A549 (cell line): ENCODE data around the gene SLC6A3. TPM values are rescaled to one million over a fixed set of nuclear protein-coding genes. Genes with fewer than 3 reads are reported as not detected.

Experiments used
- ATAC-seq, 2 experiments: fragments of 200-7000 bp in 1 of 2; fragments of >200 bp in 1 of 2; cut with Nextera tagmentation in 1 of 2; cut with Tn5 transposase in 1 of 2; 3 replicates each; pipeline versions ENCODE4 v1.8.0 to v1.9.1; 2018 to 2020; ENCODE audit warnings: mild to moderate bottlenecking in 1 of 2, moderate library complexity in 1 of 2
- CTCF ChIA-PET: fragments of 300-600 bp; sonication (Branson Sonifier 250); formaldehyde crosslinking; extraction: SDS; loops from one replicate; lab custom pipeline; 2021; ENCODE audit warnings: antibody characterized with exemption, inconsistent platforms; lab: Yijun Ruan, JAX
- POLR2A ChIA-PET: fragments of 350-600 bp; formaldehyde crosslinking; extraction: SDS; loops from one replicate; lab custom pipeline; 2021; ENCODE audit warnings: antibody characterized with exemption, inconsistent platforms; lab: Yijun Ruan, JAX
- DNase-seq, 2 experiments: peaks; one replicate each; pipeline versions ENCODE4 v3.0.0 to v3.0.0-alpha.2; 2011 to 2016; ENCODE audit warnings: low read depth in 1 of 2, low spot score in 1 of 2
- FAIRE-seq: peaks from 2 replicates; lab custom pipeline; 2011; peaks lifted over from hg19 to GRCh38; lab: Jason Lieb, UNC
- H3K27ac ChIP-seq, 2 experiments: fragments of >200 bp; sonication (Bioruptor Twin); formaldehyde crosslinking; 3 replicates each; pipeline ENCODE4 v1.5.1; 2016 to 2017
- H3K4me1 ChIP-seq: fragments of >200 bp; sonication (Bioruptor Twin); formaldehyde crosslinking; 3 replicates; pipeline ENCODE4 v1.6.1; 2016
- H3K4me2 ChIP-seq: fragments of >200 bp; sonication (Bioruptor Twin); formaldehyde crosslinking; 3 replicates; pipeline ENCODE4 v1.6.1; 2016
- H3K4me3 ChIP-seq: fragments of >200 bp; sonication (Bioruptor Twin); formaldehyde crosslinking; 3 replicates; pipeline ENCODE4 v1.5.1; 2016
- H3K9me3 ChIP-seq: fragments of >200 bp; sonication (Bioruptor Twin); formaldehyde crosslinking; 3 replicates; pipeline ENCODE4 v1.6.1; 2016
- ATOH8 ChIP-seq: fragments of 250-450 bp; sonication (Bioruptor Pico); IDR thresholded peaks from 2 replicates; pipeline ENCODE4 v1.5.0; 2020; ENCODE audit warnings: low read depth, mild to moderate bottlenecking, moderate library complexity
- CHD4 ChIP-seq: fragments of 200-600 bp; sonication (generic); IDR thresholded peaks from 2 replicates; pipeline ENCODE4 v1.6.1; 2016; ENCODE audit warnings: antibody characterized with exemption, mild to moderate bottlenecking, borderline replicate concordance
- CTCF ChIP-seq: fragments of >200 bp; sonication (Bioruptor Twin); formaldehyde crosslinking; IDR thresholded peaks from 3 replicates; pipeline ENCODE4 v1.5.1; 2016
- ELK1 ChIP-seq: fragments of 150-350 bp; IDR thresholded peaks from 2 replicates; pipeline ENCODE4 v1.6.1; 2014; ENCODE audit warnings: low read depth, mild to moderate bottlenecking, low read length
- FOSB ChIP-seq: fragments of 250-450 bp; sonication (Bioruptor Pico); IDR thresholded peaks from 2 replicates; pipeline ENCODE4 v1.5.0; 2020; ENCODE audit warnings: mild to moderate bottlenecking, moderate library complexity
- HES2 ChIP-seq: fragments of >200 bp; sonication (Bioruptor Twin); formaldehyde crosslinking; IDR thresholded peaks from 2 replicates; pipeline ENCODE4 v1.6.1; 2016
- HOXB13 ChIP-seq: fragments of 250-450 bp; sonication (Bioruptor Pico); IDR thresholded peaks from 2 replicates; pipeline ENCODE4 v1.5.0; 2020; ENCODE audit warnings: low read depth, mild to moderate bottlenecking, moderate library complexity
- HOXB5 ChIP-seq: fragments of 250-450 bp; sonication (Bioruptor Pico); IDR thresholded peaks from 2 replicates; pipeline ENCODE4 v1.5.0; 2020; ENCODE audit warnings: mild to moderate bottlenecking, moderate library complexity
- JUN ChIP-seq, 2 experiments: fragments of >200 bp; sonication (Bioruptor Twin); formaldehyde crosslinking; IDR thresholded peaks; 2 replicates in 1 of 2; 3 replicates in 1 of 2; pipeline ENCODE4 v1.6.1; 2016 to 2017
- MAX ChIP-seq: IDR thresholded peaks from 2 replicates; pipeline ENCODE4 v1.6.1; 2012
- MAZ ChIP-seq: fragments of 150-350 bp; IDR thresholded peaks from 2 replicates; pipeline ENCODE4 v1.6.1; 2014; ENCODE audit warnings: antibody characterized with exemption, low read depth, low read length, borderline replicate concordance
- MYC ChIP-seq: IDR thresholded peaks from 2 replicates; pipeline ENCODE4 v1.6.1; 2012; ENCODE audit warnings: mild to moderate bottlenecking, inconsistent platforms, low read length, improper control_type of control experiment, borderline replicate concordance
- NR3C1 ChIP-seq: fragments of >200 bp; sonication (Bioruptor Twin); formaldehyde crosslinking; IDR thresholded peaks from 3 replicates; pipeline ENCODE4 v1.6.1; 2017
- POLR2A ChIP-seq: IDR thresholded peaks from 2 replicates; pipeline ENCODE4 v1.6.1; 2012; ENCODE audit warnings: mild to moderate bottlenecking, low read length
- POLR2AphosphoS2 ChIP-seq: conservative IDR thresholded peaks from 2 replicates; pipeline ENCODE4 v1.6.1; 2012; ENCODE audit warnings: low read length, improper control_type of control experiment, inconsistent platforms
- RCOR1 ChIP-seq: fragments of 150-350 bp; IDR thresholded peaks from 2 replicates; pipeline ENCODE4 v1.6.1; 2014; ENCODE audit warnings: antibody characterized with exemption, low read length, low read depth
- RNF2 ChIP-seq: fragments of 200-600 bp; sonication (generic); IDR thresholded peaks from 2 replicates; pipeline ENCODE4 v1.6.1; 2016; ENCODE audit warnings: low read depth, mild to moderate bottlenecking, antibody characterized with exemption, moderate library complexity, borderline replicate concordance
- SMC3 ChIP-seq: fragments of >200 bp; sonication (Bioruptor Twin); formaldehyde crosslinking; IDR thresholded peaks from 3 replicates; pipeline ENCODE4 v1.6.1; 2018; ENCODE audit warnings: inconsistent platforms
- SREBF2 ChIP-seq: fragments of 450-650 bp; IDR thresholded peaks from 2 replicates; pipeline ENCODE4 v1.6.1; 2014; ENCODE audit warnings: mild to moderate bottlenecking, moderate library complexity
- TFCP2L1 ChIP-seq: fragments of 250-450 bp; sonication (Bioruptor Pico); IDR thresholded peaks from 2 replicates; pipeline ENCODE4 v1.5.0; 2021; ENCODE audit warnings: mild to moderate bottlenecking
- ZC3H11A ChIP-seq: fragments of 450-650 bp; IDR thresholded peaks from 2 replicates; pipeline ENCODE4 v1.6.1; 2014; ENCODE audit warnings: antibody characterized with exemption, mild to moderate bottlenecking
- WGBS: methylation state at CpG from one replicate; pipeline ENCODE4 v1.1.6; 2017; ENCODE audit errors: missing lambda C conversion rate; 5-methylcytosine and 5-hydroxymethylcytosine counted together
- polyA plus RNA-seq, 4 experiments: library from polyadenylated mRNA; depleted of rRNA in 3 of 4; stranded (reverse); fragments of >200 nt; fragmentation: RNase III in 1 of 4; extraction: RNeasy Plus Mini Kit Qiagen cat#74134 plus additional on column Dnase treatment in 1 of 4; gene quantifications; 2 replicates in 3 of 4; 3 replicates in 1 of 4; pipeline ENCODE4 v1.2.3, GENCODE V29; 2011 to 2017

SLC6A3 gene
- polyA plus RNA-seq, 2 of the 4 experiments (the other 2 are of a cell fraction), result 0.05 to 0.06 TPM

GRCh38 chr5:1444361-1445189 is 665 bp downstream of the SLC6A3 start:
- POLR2A ChIA-PET, result no interaction called here
- no peak for TF ChIP-seq MYC
- no peak for TF ChIP-seq RNF2
- no peak for TF ChIP-seq MAX
- TF ChIP-seq MAZ, result no peak
- TF ChIP-seq SMC3, result no peak
- no peak for TF ChIP-seq POLR2AphosphoS2
- no peak for TF ChIP-seq TFCP2L1 (CRISPR knock-in tag)
- TF ChIP-seq POLR2A, result no peak
- TF ChIP-seq HOXB13, result no peak
- TF ChIP-seq RCOR1, result no peak
- TF ChIP-seq ELK1, result no peak
- no peak for TF ChIP-seq NR3C1
- TF ChIP-seq ZC3H11A, result no peak
- TF ChIP-seq, all 56 proteins: peak for 0
- H3K27ac ChIP-seq, result no peak overlapping the region
- peak overlapping the region; percentile 22; the same call in 2 of the 3 replicates for H3K4me3 ChIP-seq
- peak overlapping the region; percentile 53 for H3K4me2 ChIP-seq
- 47% methylated on average over 32 of the region's 68 CpGs for WGBS
- CTCF ChIA-PET, result no interaction called here
- H3K4me1 ChIP-seq, result peaks cover 9% of the 10 kb centered on the region; the same call in 1 of the 3 replicates
- FAIRE-seq (no peak), ATAC-seq (peak in 1 of 2 experiments; percentile 27; a peak in 3 of 6 replicates), DNase-seq (no peak)
- no peaks in the 10 kb centered on the region for H3K9me3 ChIP-seq

GRCh38 chr5:1443991-1444360 is 1.3 kb downstream of the SLC6A3 start:
- no peak for ATAC-seq
- POLR2A ChIA-PET, result no interaction called here
- peaks cover 9% of the 10 kb centered on the region; the same call in 1 of the 3 replicates for H3K4me1 ChIP-seq
- TF ChIP-seq HES2, result no peak
- no peak for TF ChIP-seq SREBF2
- no peak for TF ChIP-seq RCOR1
- TF ChIP-seq JUN (IDR thresholded peaks at IDR 0.05), result no peak
- no peak for TF ChIP-seq CTCF
- TF ChIP-seq HOXB5 (CRISPR knock-in tag), result no peak
- TF ChIP-seq FOSB, result no peak
- no peak for TF ChIP-seq CHD4
- TF ChIP-seq ATOH8 (CRISPR knock-in tag), result no peak
- TF ChIP-seq POLR2A, result no peak
- TF ChIP-seq, all 56 proteins: peak for 0
- no peak for DNase-seq
- Histone ChIP-seq H3K27ac (no peak overlapping the region), H3K4me2 (no peak overlapping the region), H3K4me3 (no peak overlapping the region), H3K9me3 (no peaks in the 10 kb centered on the region)
- WGBS, result 55% methylated on average over 13 of the region's 15 CpGs
- CTCF ChIA-PET, result no interaction called here
- no peak for FAIRE-seq
